GM18520 (cell line): ENCODE measurements around the gene IL1RN.

Experiments used
- ATAC-seq: cut with Tn5 transposase; IDR thresholded peaks from one replicate; pipeline ENCODE4 v1.9.1; 2021; ENCODE audit not compliant: unreplicated experiment

The IL1RN gene

DNA sequence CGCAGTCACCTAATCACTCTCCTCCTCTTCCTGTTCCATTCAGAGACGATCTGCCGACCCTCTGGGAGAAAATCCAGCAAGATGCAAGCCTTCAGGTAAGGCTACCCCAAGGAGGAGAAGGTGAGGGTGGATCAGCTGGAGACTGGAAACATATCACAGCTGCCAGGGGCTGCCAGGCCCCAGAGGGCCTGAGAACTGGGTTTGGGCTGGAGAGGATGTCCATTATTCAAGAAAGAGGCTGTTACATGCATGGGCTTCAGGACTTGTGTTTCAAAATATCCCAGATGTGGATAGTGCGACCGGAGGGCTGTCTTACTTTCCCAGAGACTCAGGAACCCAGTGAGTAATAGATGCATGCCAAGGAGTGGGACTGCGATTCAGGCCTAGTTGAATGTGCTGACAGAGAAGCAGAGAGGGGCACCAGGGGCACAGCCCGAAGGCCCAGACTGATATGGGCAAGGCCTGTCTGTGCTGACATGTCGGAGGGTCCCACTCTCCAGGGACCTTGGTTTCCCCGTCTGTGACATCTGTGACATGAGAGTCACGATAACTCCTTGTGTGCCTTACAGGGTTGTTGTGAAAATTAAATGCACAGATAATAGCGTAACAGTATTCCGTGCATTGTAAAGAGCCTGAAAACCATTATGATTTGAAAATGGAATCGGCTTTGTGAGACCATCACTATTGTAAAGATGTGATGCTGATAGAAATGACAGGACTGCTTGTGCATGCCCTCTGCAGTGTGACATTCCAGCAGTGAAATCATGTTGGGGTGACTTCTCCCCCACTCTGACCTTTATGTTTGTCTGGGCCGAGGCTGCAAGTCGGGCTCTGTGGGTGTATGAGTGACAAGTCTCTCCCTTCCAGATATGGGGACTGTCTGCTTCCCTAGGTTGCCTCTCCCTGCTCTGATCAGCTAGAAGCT is 510 bp downstream of the IL1RN start:
- ATAC-seq: no peak

DNA sequence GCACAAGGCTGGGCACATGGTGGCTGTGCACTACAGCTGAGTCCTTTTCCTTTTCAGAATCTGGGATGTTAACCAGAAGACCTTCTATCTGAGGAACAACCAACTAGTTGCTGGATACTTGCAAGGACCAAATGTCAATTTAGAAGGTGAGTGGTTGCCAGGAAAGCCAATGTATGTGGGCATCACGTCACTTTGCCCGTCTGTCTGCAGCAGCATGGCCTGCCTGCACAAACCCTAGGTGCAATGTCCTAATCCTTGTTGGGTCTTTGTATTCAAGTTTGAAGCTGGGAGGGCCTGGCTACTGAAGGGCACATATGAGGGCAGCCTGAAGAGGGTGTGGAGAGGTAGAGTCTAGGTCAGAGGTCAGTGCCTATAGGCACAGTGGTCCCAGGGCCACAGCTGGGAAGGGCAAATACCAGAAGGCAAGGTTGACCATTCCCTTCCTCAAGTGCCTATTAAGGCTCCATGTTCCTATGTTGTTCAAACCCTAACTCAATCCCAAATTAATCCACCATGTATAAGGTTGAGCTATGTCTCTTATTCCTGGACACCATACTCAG is 2.2 kb downstream of the IL1RN start:
- ATAC-seq: no peak

- ATAC-seq: no peak
These were observed 4.2 kb downstream of the IL1RN start for GRCh38 chr2:113131352-113132185.

- ATAC-seq: no peak
These were observed 5.1 kb downstream of the IL1RN start for GRCh38 chr2:113132414-113133021.

DNA sequence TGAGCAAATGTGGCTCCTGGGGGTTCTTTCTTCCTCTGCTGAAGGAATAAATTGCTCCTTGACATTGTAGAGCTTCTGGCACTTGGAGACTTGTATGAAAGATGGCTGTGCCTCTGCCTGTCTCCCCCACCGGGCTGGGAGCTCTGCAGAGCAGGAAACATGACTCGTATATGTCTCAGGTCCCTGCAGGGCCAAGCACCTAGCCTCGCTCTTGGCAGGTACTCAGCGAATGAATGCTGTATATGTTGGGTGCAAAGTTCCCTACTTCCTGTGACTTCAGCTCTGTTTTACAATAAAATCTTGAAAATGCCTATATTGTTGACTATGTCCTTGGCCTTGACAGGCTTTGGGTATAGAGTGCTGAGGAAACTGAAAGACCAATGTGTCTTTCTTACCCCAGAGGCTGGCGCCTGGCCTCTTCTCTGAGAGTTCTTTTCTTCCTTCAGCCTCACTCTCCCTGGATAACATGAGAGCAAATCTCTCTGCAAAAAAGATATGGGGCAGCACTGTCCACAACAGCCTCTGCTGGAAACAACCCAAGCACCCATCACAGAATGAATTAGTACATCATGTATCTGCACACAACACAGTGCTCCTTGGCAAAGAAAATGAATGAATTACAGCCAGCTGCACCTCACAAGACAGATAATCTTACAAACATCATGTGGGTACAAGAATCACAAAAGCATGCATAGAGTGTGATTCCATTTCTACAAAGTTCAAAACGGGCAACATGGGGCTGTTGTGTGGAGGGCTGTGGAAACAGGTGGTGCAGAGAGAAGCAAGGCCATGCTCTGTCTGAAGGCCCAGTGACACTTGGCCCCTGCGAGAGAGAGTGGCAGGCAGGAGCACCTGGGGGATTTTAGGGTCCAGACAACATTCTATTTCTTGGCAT is 6.6 kb downstream of the IL1RN start:
- ATAC-seq: no peak

- ATAC-seq: no peak
These were observed 7.3 kb downstream of the IL1RN start for GRCh38 chr2:113134717-113135116.

DNA sequence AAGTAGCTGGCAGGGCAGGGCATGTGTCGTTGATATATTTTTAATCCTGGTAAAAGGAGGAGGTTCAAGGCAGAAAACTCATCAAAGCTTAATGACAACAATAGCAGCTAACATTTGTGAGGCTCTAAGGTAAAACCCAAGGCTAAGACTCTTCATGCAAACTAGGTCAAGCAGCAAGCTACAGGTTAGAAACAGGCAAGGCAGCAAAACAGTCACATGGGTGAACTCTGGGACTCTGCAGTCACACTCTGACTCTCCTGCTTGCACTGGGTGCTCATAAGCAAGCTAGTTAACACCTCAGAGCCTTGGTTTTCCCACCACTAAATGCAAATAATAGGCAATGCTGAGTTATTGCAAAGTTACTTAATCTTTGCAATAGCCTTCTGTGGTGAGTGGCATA is 7.9 kb downstream of the IL1RN start:
- ATAC-seq: peak; percentile 76

DNA sequence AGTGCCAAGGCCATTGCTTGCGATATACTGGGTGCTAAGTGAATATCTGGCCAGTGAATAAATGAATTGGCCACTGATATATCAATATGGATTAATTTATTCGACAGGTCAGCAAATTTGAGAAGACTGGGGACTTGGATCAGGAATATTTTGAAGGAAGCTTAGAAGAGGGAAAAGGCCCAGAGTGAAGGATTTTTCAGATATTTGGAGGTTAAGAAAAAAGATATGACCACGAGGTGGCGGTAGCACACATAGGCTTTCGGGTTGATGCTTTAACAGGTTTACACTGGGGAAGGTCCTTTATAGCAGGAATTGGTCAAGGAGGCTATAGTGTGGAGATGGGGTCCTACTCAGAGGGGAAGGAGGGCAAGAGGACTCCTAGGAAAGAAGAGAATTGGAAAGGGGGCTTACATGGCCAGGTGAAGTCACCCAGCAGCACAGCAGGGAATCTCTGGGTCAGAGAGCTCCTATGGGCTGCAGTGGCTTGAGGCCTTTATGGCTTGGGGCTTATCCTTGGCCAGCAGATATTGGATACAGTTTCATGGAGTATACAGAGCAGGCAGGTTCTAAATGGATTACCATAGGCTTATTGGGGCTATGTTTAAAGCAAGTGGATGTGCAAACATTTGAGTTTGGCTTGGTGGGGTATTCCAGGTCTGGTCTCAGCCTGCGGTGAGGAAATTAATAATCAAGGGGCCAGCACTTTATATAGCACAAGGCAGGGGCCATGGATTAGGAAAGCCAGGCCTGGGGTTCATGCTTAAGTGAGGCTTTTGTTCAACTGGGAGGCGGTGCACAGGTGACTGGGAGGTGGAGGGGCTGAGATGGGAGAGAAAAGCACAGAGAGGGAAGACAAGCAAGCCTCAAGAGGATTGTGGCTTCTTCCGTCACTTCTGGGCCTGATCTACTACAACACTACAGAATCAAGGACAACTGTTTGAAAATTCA is 9.7 kb downstream of the IL1RN start:
- ATAC-seq: no peak

- no peak for ATAC-seq
These were observed 10.4 kb downstream of the IL1RN start for GRCh38 chr2:113137827-113138226.

- peak; percentile 32 for ATAC-seq
These were observed 11.3 kb downstream of the IL1RN start for GRCh38 chr2:113138428-113139322.

- ATAC-seq: no peak
These were observed 14.1 kb downstream of the IL1RN start for GRCh38 chr2:113141451-113141850.

GRCh38 chr2:113142290-113142689 is 14.9 kb downstream of the IL1RN start:
- ATAC-seq: no peak

DNA sequence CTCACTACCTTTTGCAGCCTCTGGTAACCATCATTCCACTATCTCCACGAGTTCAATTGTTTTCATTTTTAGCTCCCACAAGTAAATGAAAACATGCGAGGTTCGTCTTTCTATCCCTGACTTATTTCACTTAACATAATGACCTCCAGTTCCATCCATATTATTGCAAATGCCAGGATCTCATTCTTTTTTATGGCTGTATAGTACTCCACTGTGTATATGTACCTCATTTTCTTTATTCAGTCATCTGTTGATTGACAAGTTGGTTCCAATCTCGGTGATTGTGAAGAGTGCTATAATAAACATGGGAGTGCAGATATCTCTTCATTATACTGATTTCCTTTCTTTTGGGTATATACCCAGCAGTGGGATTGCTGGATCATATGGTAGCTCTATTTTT is 16.9 kb downstream of the IL1RN start:
- no peak for ATAC-seq

- no peak for ATAC-seq
These were observed 21.5 kb downstream of the IL1RN start for GRCh38 chr2:113148606-113149552.

- ATAC-seq: no peak
These were observed 22.3 kb downstream of the IL1RN start for GRCh38 chr2:113149553-113150257.

GRCh38 chr2:113150258-113150601 is 22.8 kb downstream of the IL1RN start:
- ATAC-seq: no peak
